Keratinocyte (primary cell): Measurements from ENCODE around the gene KXD1. TPM values are rescaled to one million over a fixed set of nuclear protein-coding genes. Genes with fewer than 3 reads are reported as not detected.
"Not testable (repeated sequence)": the region's sequence is repeated elsewhere in the genome, so short reads cannot be mapped to it uniquely, and the experiment has no call there.

ENCODE experiments used
- DNase-seq: peaks from one replicate; pipeline ENCODE4 v3.0.0-alpha.2; 2011; ENCODE audit warnings: low read depth, missing footprints, low spot score
- FAIRE-seq: peaks from 2 replicates; lab custom pipeline; 2011; peaks lifted over from hg19 to GRCh38; lab: Jason Lieb, UNC
- H2AFZ ChIP-seq: 2 replicates; pipeline ENCODE4 v1.6.0; 2012; ENCODE audit warnings: low read length, control low read depth, inconsistent platforms; ENCODE audit not compliant: control insufficient read depth
- H3K27ac ChIP-seq: 2 replicates; pipeline ENCODE4 v1.5.1; 2011; ENCODE audit warnings: low read length; ENCODE audit not compliant: control insufficient read depth, insufficient read depth
- H3K27me3 ChIP-seq: 3 replicates; pipeline ENCODE4 v1.6.0; 2011; ENCODE audit warnings: low read length; ENCODE audit not compliant: control insufficient read depth, insufficient read depth; ENCODE audit errors: extremely low read depth
- H3K36me3 ChIP-seq, 2 experiments: 2 replicates in 1 of 2; 3 replicates in 1 of 2; pipeline ENCODE4 v1.5.1; 2011; ENCODE audit warnings: low read length in 2 of 2, mild to moderate bottlenecking in 1 of 2; ENCODE audit not compliant: control insufficient read depth in 2 of 2, insufficient read depth in 2 of 2; ENCODE audit errors: extremely low read depth in 1 of 2
- H3K4me1 ChIP-seq: 3 replicates; pipeline ENCODE4 v1.5.1; 2011; ENCODE audit warnings: low read length; ENCODE audit not compliant: control insufficient read depth, insufficient read depth; ENCODE audit errors: extremely low read depth
- H3K4me2 ChIP-seq: 3 replicates; pipeline ENCODE4 v1.6.0; 2011; ENCODE audit warnings: low read depth, low read length; ENCODE audit not compliant: control insufficient read depth, insufficient read depth; ENCODE audit errors: extremely low read depth
- H3K4me3 ChIP-seq, 3 experiments: fragments of 200-600 bp in 1 of 3; sonication (generic) in 1 of 3; 2 replicates in 2 of 3; 3 replicates in 1 of 3; pipeline ENCODE4 v1.5.1; 2011 to 2016; ENCODE audit warnings: low read length in 3 of 3, mild to moderate bottlenecking in 3 of 3, control low read depth in 2 of 3, inconsistent platforms in 1 of 3, low read depth in 1 of 3, mixed read lengths in 1 of 3, mixed run types in 1 of 3, moderate library complexity in 1 of 3; ENCODE audit not compliant: control insufficient read depth in 2 of 3, insufficient read depth in 2 of 3; ENCODE audit errors: extremely low read depth in 1 of 3
- H3K79me2 ChIP-seq: 2 replicates; pipeline ENCODE4 v1.6.0; 2012; ENCODE audit warnings: low read length; ENCODE audit not compliant: control insufficient read depth, insufficient read depth
- H3K9ac ChIP-seq: 3 replicates; pipeline ENCODE4 v1.6.0; 2011; ENCODE audit warnings: low read length; ENCODE audit not compliant: control insufficient read depth, insufficient read depth; ENCODE audit errors: extremely low read depth
- H3K9me1 ChIP-seq: 3 replicates; pipeline ENCODE4 v1.6.0; 2011; ENCODE audit warnings: low read length; ENCODE audit not compliant: control insufficient read depth, insufficient read depth; ENCODE audit errors: extremely low read depth
- H3K9me3 ChIP-seq: 2 replicates; pipeline ENCODE4 v1.5.1; 2012; ENCODE audit warnings: low read depth, low read length; ENCODE audit not compliant: control insufficient read depth
- H4K20me1 ChIP-seq: 3 replicates; pipeline ENCODE4 v1.6.0; 2011; ENCODE audit warnings: low read length; ENCODE audit not compliant: control insufficient read depth, insufficient read depth; ENCODE audit errors: extremely low read depth
- CTCF ChIP-seq, 3 experiments: IDR thresholded peaks in 1 of 3; conservative IDR thresholded peaks in 1 of 3; optimal IDR thresholded peaks in 1 of 3; 2 replicates in 2 of 3; 3 replicates in 1 of 3; pipeline versions ENCODE3 to v1.5.1; 2011; ENCODE audit warnings: low read length in 3 of 3, mild to moderate bottlenecking in 3 of 3, moderate library complexity in 2 of 3, control low read depth in 1 of 3, inconsistent platforms in 1 of 3; ENCODE audit not compliant: insufficient read depth in 2 of 3; ENCODE audit errors: extremely low read depth in 1 of 3
- EZH2 ChIP-seq: IDR thresholded peaks from one replicate; pipeline ENCODE4 v1.6.1; 2012; ENCODE audit warnings: inconsistent platforms, mild to moderate bottlenecking, low read length, moderate library complexity
- dilution Hi-C: fragments of 300-500 bp; cut with MboI; formaldehyde crosslinking; loops from one replicate; pipeline ENCODE4 v1.7.0; 2020; ENCODE audit warnings: low sequenced_read_pairs; ENCODE audit not compliant: extremely low pct_ligation_motif_present
- polyA plus RNA-seq, 5 experiments: library from polyadenylated mRNA; depleted of rRNA in 3 of 5; stranded (reverse) in 3 of 5; stranded (forward) in 1 of 5; unstranded in 1 of 5; fragments of >200 nt; gene quantifications; 1 replicate in 1 of 5; 2 replicates in 3 of 5; 3 replicates in 1 of 5; pipeline versions ENCODE4 v1.2.1 to v1.2.3, GENCODE V29; 2011 to 2012; ENCODE audit warnings: missing spikeins in 2 of 5, low read depth in 1 of 5, low replicate concordance in 1 of 5

The KXD1 gene
- polyA plus RNA-seq, 1 donor (not counting 4 experiments of a cell fraction or from before 2014, with no cell fraction given), result 94.6 TPM

GRCh38 chr19:18599485-18599884, 41.8 kb downstream of the KXD1 start:
- Histone ChIP-seq H4K20me1 (no peaks in the 10 kb centered on the region), H3K36me3 (no peaks in the 10 kb centered on the region), H3K79me2 (no peaks in the 10 kb centered on the region), H2AFZ (no peak overlapping the region), H3K9me3 (no peaks in the 10 kb centered on the region), H3K9ac (no peak overlapping the region), H3K4me1 (peaks cover 4% of the 10 kb centered on the region), H3K4me3 (no peak overlapping the region), H3K27me3 (no peaks in the 10 kb centered on the region), H3K4me2 (no peak overlapping the region), H3K27ac (no peak overlapping the region), H3K9me1 (no peaks in the 10 kb centered on the region)
- TF ChIP-seq EZH2 (no peak), CTCF (optimal IDR thresholded peaks at IDR 0.05 in 1 of 3, IDR thresholded peaks at IDR 0.05 in 1 of 3, conservative IDR thresholded peaks at IDR 0.05 in 1 of 3; ENCODE audit: extremely low read depth in 1 of 3, insufficient read depth in 2 of 3, low read length in 3 of 3) (no peak)
- dilution Hi-C loops, result no loop called here
- DNase-seq, result no peak
- FAIRE-seq, result no peak

DNA sequence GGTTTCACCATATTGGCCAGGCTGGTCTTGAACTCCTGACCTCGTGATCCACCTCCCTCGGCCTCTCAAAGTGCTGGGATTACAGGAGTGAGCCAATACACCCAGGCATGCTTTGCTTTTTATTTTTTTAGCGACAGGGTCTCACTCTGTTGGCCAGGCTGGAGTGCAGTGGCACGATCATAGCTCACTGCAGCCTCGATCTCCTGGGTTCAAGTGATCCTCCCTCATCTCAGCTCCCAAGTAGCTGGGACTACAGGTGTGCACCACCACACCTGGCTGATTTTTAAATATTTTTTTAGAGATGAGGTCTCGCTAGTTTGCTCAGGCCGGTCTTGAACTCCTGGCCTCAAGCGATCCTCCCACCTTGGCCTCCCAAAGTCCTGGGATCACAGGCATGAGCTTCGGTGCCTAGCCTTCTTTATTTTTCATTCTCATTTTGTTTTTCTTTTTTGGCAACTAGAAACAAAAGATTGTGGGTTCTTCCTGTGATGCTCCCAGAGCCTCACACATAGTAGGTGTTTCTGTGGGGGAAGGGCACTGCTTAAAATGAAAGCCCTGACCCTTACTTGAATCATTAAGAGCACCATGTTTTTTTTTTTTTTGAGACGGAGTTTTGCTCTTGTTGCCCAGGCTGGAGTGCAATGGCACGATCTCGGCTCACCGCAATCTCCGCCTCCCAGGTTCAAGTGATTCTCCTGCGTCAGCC, 43.2 kb downstream of the KXD1 start:
- H3K79me2 ChIP-seq, H3K4me3 ChIP-seq, H3K27me3 ChIP-seq, dilution Hi-C loops, H3K36me3 ChIP-seq, H3K4me2 ChIP-seq, FAIRE-seq, H3K9me3 ChIP-seq, H3K9ac ChIP-seq, H3K9me1 ChIP-seq, H3K4me1 ChIP-seq, H2AFZ ChIP-seq, DNase-seq, H3K27ac ChIP-seq, H4K20me1 ChIP-seq: not testable (repeated sequence)

GRCh38 chr19:18601875-18602274, 44.2 kb downstream of the KXD1 start:
- dilution Hi-C loops, result no loop called here
- FAIRE-seq (no peak), DNase-seq (no peak)
- no peak overlapping the region for H3K4me3 ChIP-seq
- peaks cover 15% of the 10 kb centered on the region for H3K27me3 ChIP-seq
- H3K4me1 ChIP-seq, result no peaks in the 10 kb centered on the region
- no peak overlapping the region for H2AFZ ChIP-seq
- H3K4me2 ChIP-seq, result no peak overlapping the region
- H3K36me3 ChIP-seq, result no peaks in the 10 kb centered on the region
- no peak overlapping the region for H3K27ac ChIP-seq
- no peaks in the 10 kb centered on the region for H3K9me1 ChIP-seq
- H3K79me2 ChIP-seq, result no peaks in the 10 kb centered on the region
- no peak overlapping the region for H3K9ac ChIP-seq
- TF ChIP-seq EZH2 (no peak), CTCF (optimal IDR thresholded peaks at IDR 0.05 in 1 of 3, IDR thresholded peaks at IDR 0.05 in 1 of 3, conservative IDR thresholded peaks at IDR 0.05 in 1 of 3; ENCODE audit: extremely low read depth in 1 of 3, insufficient read depth in 2 of 3, low read length in 3 of 3) (no peak)
- H4K20me1 ChIP-seq, result no peaks in the 10 kb centered on the region
- no peaks in the 10 kb centered on the region for H3K9me3 ChIP-seq
